Measurements from ENCODE around the gene RAD17. TPM values are rescaled to one million over a fixed set of nuclear protein-coding genes. Genes with fewer than 3 reads are reported as not detected.

RAD17 gene
- total RNA-seq, 4 donors from 2014 or later: 13.8 to 23.5 (median 17.5) TPM

DNA sequence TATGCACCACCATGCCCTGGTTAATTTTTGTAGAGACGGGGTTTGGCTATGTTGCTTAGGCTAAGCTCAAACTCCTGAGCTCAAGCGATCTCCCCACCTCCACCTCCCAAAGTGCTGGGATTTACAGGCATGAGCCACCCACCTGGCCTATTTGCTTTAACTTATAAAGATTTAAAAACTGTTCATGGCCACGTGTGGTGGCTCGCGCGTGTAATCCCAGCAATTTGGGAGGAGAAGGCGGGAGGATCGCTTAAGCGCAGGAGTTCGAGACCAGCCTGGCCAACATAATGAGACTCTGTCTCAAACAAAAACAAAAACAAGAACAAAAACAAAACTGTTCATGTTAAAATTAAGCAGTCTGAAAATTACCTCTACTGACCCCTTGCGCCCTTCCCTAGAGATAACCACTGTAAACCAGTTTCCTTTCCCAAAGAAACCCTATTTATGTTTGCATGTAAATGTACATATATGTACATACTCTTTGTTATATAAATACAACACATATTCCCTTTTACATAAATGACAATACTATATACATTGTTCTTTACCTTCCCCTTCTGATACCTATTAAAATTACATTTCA lies 1.8 kb upstream of the RAD17 start:
- TF ChIP-seq, protein P1, sequence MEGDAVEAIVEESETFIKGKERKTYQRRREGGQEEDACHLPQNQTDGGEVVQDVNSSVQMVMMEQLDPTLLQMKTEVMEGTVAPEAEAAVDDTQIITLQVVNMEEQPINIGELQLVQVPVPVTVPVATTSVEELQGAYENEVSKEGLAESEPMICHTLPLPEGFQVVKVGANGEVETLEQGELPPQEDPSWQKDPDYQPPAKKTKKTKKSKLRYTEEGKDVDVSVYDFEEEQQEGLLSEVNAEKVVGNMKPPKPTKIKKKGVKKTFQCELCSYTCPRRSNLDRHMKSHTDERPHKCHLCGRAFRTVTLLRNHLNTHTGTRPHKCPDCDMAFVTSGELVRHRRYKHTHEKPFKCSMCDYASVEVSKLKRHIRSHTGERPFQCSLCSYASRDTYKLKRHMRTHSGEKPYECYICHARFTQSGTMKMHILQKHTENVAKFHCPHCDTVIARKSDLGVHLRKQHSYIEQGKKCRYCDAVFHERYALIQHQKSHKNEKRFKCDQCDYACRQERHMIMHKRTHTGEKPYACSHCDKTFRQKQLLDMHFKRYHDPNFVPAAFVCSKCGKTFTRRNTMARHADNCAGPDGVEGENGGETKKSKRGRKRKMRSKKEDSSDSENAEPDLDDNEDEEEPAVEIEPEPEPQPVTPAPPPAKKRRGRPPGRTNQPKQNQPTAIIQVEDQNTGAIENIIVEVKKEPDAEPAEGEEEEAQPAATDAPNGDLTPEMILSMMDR (IDR thresholded peaks at IDR 0.05; ENCODE audit: low read depth): no peak

DNA sequence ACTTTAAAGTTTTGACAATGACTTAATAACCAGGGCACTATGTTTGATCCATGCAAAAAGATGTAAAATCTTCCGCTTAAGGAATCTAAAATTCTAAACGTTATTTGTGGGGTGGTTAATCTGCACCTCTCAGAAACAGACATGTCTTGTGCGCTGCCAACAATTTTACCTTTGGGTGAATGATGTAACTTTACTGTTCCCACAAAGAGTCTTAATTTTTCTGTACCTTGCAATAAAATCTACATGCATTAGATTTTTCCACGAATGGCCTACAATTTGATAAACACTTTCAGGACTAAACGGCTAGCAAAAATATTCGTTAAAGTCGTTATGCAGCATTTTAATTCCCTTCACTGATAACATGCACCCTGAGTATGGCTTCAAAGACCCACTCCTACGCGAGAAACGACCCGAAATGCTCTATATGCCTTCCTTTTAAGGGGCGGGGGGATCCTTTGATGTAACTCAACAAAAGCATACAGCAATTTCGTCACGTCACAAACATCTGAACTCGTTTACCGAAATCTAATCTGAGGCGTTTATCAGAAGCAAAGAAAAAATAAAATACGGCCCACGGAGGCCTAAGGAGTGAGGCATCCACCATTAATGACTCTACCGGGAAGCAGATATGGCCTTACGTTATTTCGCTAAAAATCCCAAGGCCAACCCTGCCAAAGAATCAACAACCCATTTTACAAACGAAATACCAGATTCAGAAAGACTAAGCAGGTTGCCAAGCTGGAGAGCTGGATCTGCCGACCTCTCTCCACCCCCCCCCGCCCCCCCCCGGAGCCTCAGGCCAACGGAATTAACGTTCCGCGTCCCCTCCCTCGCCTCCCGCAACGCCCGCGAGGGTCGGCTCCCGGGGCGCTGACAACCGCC lies 919 bp upstream of the RAD17 start:
- TF ChIP-seq, protein P1 (IDR thresholded peaks at IDR 0.05; ENCODE audit: low read depth): no peak

DNA sequence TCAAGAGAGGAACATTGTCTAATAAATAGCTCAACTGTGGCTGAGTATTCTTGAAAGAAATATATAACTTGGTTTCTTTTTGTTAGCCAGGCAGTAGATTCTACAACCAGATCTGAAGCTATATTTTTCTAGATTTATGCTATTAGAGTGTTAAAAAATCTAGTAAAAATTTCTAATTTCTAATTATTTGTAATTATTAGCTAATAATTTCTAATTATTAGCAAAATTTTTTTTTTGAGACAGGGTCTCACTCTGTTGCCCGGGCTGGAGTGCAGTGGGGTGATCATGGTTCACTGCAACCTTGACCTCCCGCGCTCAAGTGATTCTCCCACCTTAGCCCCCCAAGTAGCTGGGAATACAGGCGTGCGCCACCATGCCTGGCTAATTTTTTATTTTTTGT lies 2.8 kb downstream of the RAD17 start:
- TF ChIP-seq, protein P1 (IDR thresholded peaks at IDR 0.05; ENCODE audit: low read depth): no peak

DNA sequence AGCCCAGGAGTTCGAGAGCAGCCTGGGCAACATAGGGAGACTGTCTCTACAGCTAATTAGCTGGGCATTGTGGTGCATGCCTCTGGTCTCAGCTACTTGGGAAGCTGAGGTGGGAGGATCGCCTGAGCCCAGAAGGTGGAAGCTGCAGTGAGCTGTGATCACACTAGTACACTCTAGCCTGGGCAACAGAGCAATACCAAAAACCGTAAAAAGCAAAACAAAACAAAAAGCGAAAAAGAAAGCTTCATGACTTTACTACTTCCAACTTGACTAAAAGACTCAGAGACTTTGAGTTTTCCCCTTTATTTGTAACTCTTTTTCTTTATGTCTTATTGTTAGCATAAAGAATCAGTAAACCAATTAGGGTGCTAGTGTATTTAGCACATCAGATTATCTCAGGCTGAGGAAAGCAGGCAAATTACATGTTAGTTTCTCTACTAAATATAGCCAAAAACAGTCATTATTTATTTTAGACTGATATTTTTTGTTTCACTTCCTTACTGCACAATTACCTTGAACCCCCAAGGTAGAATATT lies 5.4 kb downstream of the RAD17 start:
- TF ChIP-seq, protein P1 (IDR thresholded peaks at IDR 0.05; ENCODE audit: low read depth): no peak

DNA sequence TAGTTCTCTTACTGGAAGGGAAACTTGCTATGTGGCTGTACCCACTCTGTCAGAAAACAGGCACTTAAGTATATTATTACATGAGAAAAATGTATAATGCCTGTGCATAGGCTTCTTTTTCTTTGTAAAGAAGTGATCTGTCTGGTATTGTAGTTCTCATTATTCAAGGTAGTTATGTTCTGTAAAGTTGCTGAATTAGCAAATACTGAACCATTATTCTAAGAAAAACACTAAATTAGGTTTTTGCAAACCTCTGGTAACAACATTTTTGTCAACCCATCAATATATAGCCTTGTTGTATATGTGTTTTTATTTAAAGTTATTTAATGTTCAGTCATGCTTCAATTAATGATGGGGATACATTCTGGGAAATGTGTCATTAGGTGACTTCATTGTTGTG lies 8.8 kb downstream of the RAD17 start:
- TF ChIP-seq, protein P1 (IDR thresholded peaks at IDR 0.05; ENCODE audit: low read depth): no peak

DNA sequence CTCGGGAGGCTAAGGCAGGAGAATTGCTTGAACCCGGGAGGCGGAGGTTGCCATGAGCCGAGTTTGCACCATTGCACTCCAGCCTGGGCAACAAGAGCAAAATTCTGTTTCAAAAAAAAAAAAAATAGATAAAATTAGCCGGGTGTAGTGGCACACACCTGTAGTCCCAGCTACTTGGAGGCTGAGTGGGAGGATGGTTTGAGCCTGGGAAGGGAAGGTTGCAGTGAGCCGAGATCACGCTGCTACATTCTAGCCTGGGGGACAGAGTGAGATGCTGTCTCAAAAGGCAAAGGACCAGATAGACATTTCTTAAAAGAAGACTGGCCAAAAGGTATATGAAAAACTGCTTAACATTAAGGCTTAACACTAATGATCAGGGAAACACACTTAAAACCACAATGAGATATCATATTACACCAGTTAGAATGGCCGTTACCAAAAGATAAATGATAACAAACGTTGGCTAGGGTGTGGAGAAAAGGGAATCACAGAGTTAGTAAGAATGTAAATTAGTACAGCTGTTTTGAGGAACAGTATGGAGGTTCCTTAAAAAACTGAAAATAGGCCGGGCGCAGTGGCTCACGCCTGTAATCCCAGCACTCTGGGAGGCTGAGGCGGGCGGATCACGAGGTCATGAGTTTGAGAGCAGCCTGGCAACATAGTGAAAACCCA lies 35.2 kb downstream of the RAD17 start:
- TF ChIP-seq, protein P1 (IDR thresholded peaks at IDR 0.05; ENCODE audit: low read depth): no peak

Measured in subcutaneous adipose tissue (tissue), 4 donors.